GM18526 (cell line): ENCODE measurements around the gene EED.

Experiments
- POLR2A ChIP-seq: IDR thresholded peaks from 3 replicates; pipeline ENCODE4 v1.6.1; 2011; ENCODE audit not compliant: insufficient read length; ENCODE audit errors: extremely low read depth

Gene EED

GRCh38 chr11:86244522-86245368 lies at the start of gene EED:
EED (plus strand) TSS chr11:86244753; CDS start chr11:86245230, 477 bp downstream.
- peak; percentile 63 for TF ChIP-seq POLR2A

GRCh38 chr11:86194998-86195397 lies 49.6 kb upstream of the EED start:
- TF ChIP-seq POLR2A = no peak

GRCh38 chr11:86196085-86196696 lies 48.4 kb upstream of the EED start:
- TF ChIP-seq POLR2A = no peak

- no peak for TF ChIP-seq POLR2A
Measured at GRCh38 chr11:86196913-86197312, 47.6 kb upstream of the EED start.

- TF ChIP-seq POLR2A = no peak
Measured at GRCh38 chr11:86197448-86197847, 47.1 kb upstream of the EED start.

GRCh38 chr11:86198139-86198538 lies 46.4 kb upstream of the EED start:
- TF ChIP-seq POLR2A = no peak

- no peak for TF ChIP-seq POLR2A
Measured at GRCh38 chr11:86199354-86199753, 45.2 kb upstream of the EED start.

- TF ChIP-seq POLR2A = no peak
Measured at GRCh38 chr11:86201371-86201884, 43.1 kb upstream of the EED start.

- no peak for TF ChIP-seq POLR2A
Measured at GRCh38 chr11:86202013-86202336, 42.6 kb upstream of the EED start.

GRCh38 chr11:86204356-86204755 lies 40.2 kb upstream of the EED start:
- TF ChIP-seq POLR2A = no peak

GRCh38 chr11:86205421-86206336 lies 38.9 kb upstream of the EED start:
- no peak for TF ChIP-seq POLR2A

- TF ChIP-seq POLR2A = no peak
Measured at GRCh38 chr11:86206337-86206695, 38.2 kb upstream of the EED start.

- no peak for TF ChIP-seq POLR2A
Measured at GRCh38 chr11:86207413-86207812, 37.1 kb upstream of the EED start.

GRCh38 chr11:86208572-86208971 lies 36.0 kb upstream of the EED start:
- no peak for TF ChIP-seq POLR2A

GRCh38 chr11:86209806-86210657 lies 34.5 kb upstream of the EED start:
- no peak for TF ChIP-seq POLR2A
